ENCODE data around the gene KIF6.

KIF6 gene

GRCh38 chr6:39453956-39454524, 271.2 kb downstream of the KIF6 start:
- Mint-ChIP-seq H3K36me3 (no peaks in the 10 kb centered on the region), H3K4me1 (no peaks in the 10 kb centered on the region), H3K27me3 (peaks cover 13% of the 10 kb centered on the region), H3K27ac (no peak overlapping the region), H3K9me3 (peaks cover 7% of the 10 kb centered on the region), H3K4me3 (no peak overlapping the region)
- ATAC-seq (ENCODE audit: low read depth) (no peak), DNase-seq (ENCODE audit: low spot score in 2 of 2) (no peak)

- Mint-ChIP-seq H3K9me3 (peaks cover 7% of the 10 kb centered on the region), H3K4me1 (no peaks in the 10 kb centered on the region), H3K36me3 (no peaks in the 10 kb centered on the region), H3K27ac (no peak overlapping the region), H3K27me3 (peaks cover 17% of the 10 kb centered on the region), H3K4me3 (no peak overlapping the region)
- ATAC-seq (ENCODE audit: low read depth) (no peak), DNase-seq (ENCODE audit: low spot score in 2 of 2) (no peak)
Observed at GRCh38 chr6:39453241-39453640, 272.0 kb downstream of the KIF6 start.

GRCh38 chr6:39452306-39453145, 272.7 kb downstream of the KIF6 start:
- DNase-seq (ENCODE audit: low spot score in 2 of 2), result no peak
- no peak overlapping the region for H3K4me3 Mint-ChIP-seq
- H3K27me3 Mint-ChIP-seq, result peaks cover 17% of the 10 kb centered on the region

GRCh38 chr6:39451831-39452230, 273.4 kb downstream of the KIF6 start:
- peaks cover 7% of the 10 kb centered on the region for H3K9me3 Mint-ChIP-seq
- H3K4me3 Mint-ChIP-seq, result no peak overlapping the region
- ATAC-seq (ENCODE audit: low read depth) (no peak), DNase-seq (ENCODE audit: low spot score in 2 of 2) (no peak)
- no peaks in the 10 kb centered on the region for H3K4me1 Mint-ChIP-seq
- H3K36me3 Mint-ChIP-seq, result no peaks in the 10 kb centered on the region
- H3K27me3 Mint-ChIP-seq, result peaks cover 17% of the 10 kb centered on the region
- no peak overlapping the region for H3K27ac Mint-ChIP-seq

More at GRCh38 chr6:39452306-39453145, 272.7 kb downstream of the KIF6 start:
- peaks cover 7% of the 10 kb centered on the region for H3K9me3 Mint-ChIP-seq
- ATAC-seq (ENCODE audit: low read depth), result no peak
- no peak overlapping the region for H3K27ac Mint-ChIP-seq
- H3K36me3 Mint-ChIP-seq, result no peaks in the 10 kb centered on the region
- no peaks in the 10 kb centered on the region for H3K4me1 Mint-ChIP-seq

- H3K9me3 Mint-ChIP-seq, result peaks cover 4% of the 10 kb centered on the region
- H3K4me3 Mint-ChIP-seq, result no peak overlapping the region
- H3K27ac Mint-ChIP-seq, result no peak overlapping the region
- ATAC-seq (ENCODE audit: low read depth) (no peak), DNase-seq (ENCODE audit: low spot score in 2 of 2) (no peak)
- no peaks in the 10 kb centered on the region for H3K4me1 Mint-ChIP-seq
- no peaks in the 10 kb centered on the region for H3K36me3 Mint-ChIP-seq
- H3K27me3 Mint-ChIP-seq, result peaks cover 20% of the 10 kb centered on the region
Observed at GRCh38 chr6:39449022-39449421, 276.2 kb downstream of the KIF6 start.

GRCh38 chr6:39446909-39447308, 278.3 kb downstream of the KIF6 start:
- H3K4me3 Mint-ChIP-seq, result no peak overlapping the region
- no peaks in the 10 kb centered on the region for H3K36me3 Mint-ChIP-seq
- H3K4me1 Mint-ChIP-seq, result no peaks in the 10 kb centered on the region
- H3K9me3 Mint-ChIP-seq, result no peaks in the 10 kb centered on the region
- no peak overlapping the region for H3K27ac Mint-ChIP-seq
- H3K27me3 Mint-ChIP-seq, result peaks cover 17% of the 10 kb centered on the region
- no peak for DNase-seq (ENCODE audit: low spot score in 2 of 2)
- ATAC-seq (ENCODE audit: low read depth), result no peak

GRCh38 chr6:39445667-39446066, 279.5 kb downstream of the KIF6 start:
- H3K4me1 Mint-ChIP-seq, result no peaks in the 10 kb centered on the region
- no peak for ATAC-seq (ENCODE audit: low read depth)
- H3K27me3 Mint-ChIP-seq, result peaks cover 13% of the 10 kb centered on the region
- no peaks in the 10 kb centered on the region for H3K36me3 Mint-ChIP-seq
- no peak overlapping the region for H3K4me3 Mint-ChIP-seq
- no peaks in the 10 kb centered on the region for H3K9me3 Mint-ChIP-seq
- no peak overlapping the region for H3K27ac Mint-ChIP-seq
- no peak for DNase-seq (ENCODE audit: low spot score in 2 of 2)

GRCh38 chr6:39444479-39445019, 280.7 kb downstream of the KIF6 start:
- ATAC-seq (ENCODE audit: low read depth) (no peak), DNase-seq (ENCODE audit: low spot score in 2 of 2) (no peak)
- Mint-ChIP-seq H3K27ac (no peak overlapping the region), H3K4me3 (no peak overlapping the region), H3K4me1 (no peaks in the 10 kb centered on the region), H3K9me3 (no peaks in the 10 kb centered on the region), H3K36me3 (no peaks in the 10 kb centered on the region), H3K27me3 (peaks cover 21% of the 10 kb centered on the region)

- Mint-ChIP-seq H3K4me1 (no peaks in the 10 kb centered on the region), H3K9me3 (no peaks in the 10 kb centered on the region), H3K36me3 (no peaks in the 10 kb centered on the region), H3K27me3 (peaks cover 12% of the 10 kb centered on the region), H3K4me3 (no peak overlapping the region), H3K27ac (no peak overlapping the region)
- DNase-seq (ENCODE audit: low spot score in 2 of 2) (no peak), ATAC-seq (ENCODE audit: low read depth) (no peak)
Observed at GRCh38 chr6:39441986-39442385, 283.2 kb downstream of the KIF6 start.

- H3K9me3 Mint-ChIP-seq, result peaks cover 2% of the 10 kb centered on the region
- no peaks in the 10 kb centered on the region for H3K4me1 Mint-ChIP-seq
- H3K36me3 Mint-ChIP-seq, result no peaks in the 10 kb centered on the region
- DNase-seq (ENCODE audit: low spot score in 2 of 2) (no peak), ATAC-seq (ENCODE audit: low read depth) (no peak)
- H3K27me3 Mint-ChIP-seq, result peaks cover 12% of the 10 kb centered on the region
- H3K4me3 Mint-ChIP-seq, result no peak overlapping the region
- H3K27ac Mint-ChIP-seq, result no peak overlapping the region
Observed at GRCh38 chr6:39441301-39441700, 283.9 kb downstream of the KIF6 start.

- DNase-seq (ENCODE audit: low spot score in 2 of 2) (no peak), ATAC-seq (ENCODE audit: low read depth) (no peak)
- H3K27me3 Mint-ChIP-seq, result peaks cover 9% of the 10 kb centered on the region
- peaks cover 2% of the 10 kb centered on the region for H3K9me3 Mint-ChIP-seq
- no peak overlapping the region for H3K4me3 Mint-ChIP-seq
- H3K4me1 Mint-ChIP-seq, result no peaks in the 10 kb centered on the region
- H3K36me3 Mint-ChIP-seq, result no peaks in the 10 kb centered on the region
- H3K27ac Mint-ChIP-seq, result no peak overlapping the region
Observed at GRCh38 chr6:39440039-39440426, 285.2 kb downstream of the KIF6 start.

GRCh38 chr6:39439342-39440038, 285.7 kb downstream of the KIF6 start:
- DNase-seq (ENCODE audit: low spot score in 2 of 2) (no peak), ATAC-seq (ENCODE audit: low read depth) (no peak)
- Mint-ChIP-seq H3K27me3 (peaks cover 9% of the 10 kb centered on the region), H3K36me3 (no peaks in the 10 kb centered on the region), H3K27ac (no peak overlapping the region), H3K4me3 (no peak overlapping the region), H3K9me3 (peaks cover 2% of the 10 kb centered on the region), H3K4me1 (no peaks in the 10 kb centered on the region)

GRCh38 chr6:39433630-39434029, 291.6 kb downstream of the KIF6 start:
- no peaks in the 10 kb centered on the region for H3K4me1 Mint-ChIP-seq
- H3K27ac Mint-ChIP-seq, result no peak overlapping the region
- H3K9me3 Mint-ChIP-seq, result peaks cover 5% of the 10 kb centered on the region
- DNase-seq (ENCODE audit: low spot score in 2 of 2), result no peak
- ATAC-seq (ENCODE audit: low read depth), result no peak
- no peak overlapping the region for H3K4me3 Mint-ChIP-seq
- peaks cover 7% of the 10 kb centered on the region for H3K27me3 Mint-ChIP-seq
- peaks cover 3% of the 10 kb centered on the region for H3K36me3 Mint-ChIP-seq

- Mint-ChIP-seq H3K4me3 (no peak overlapping the region), H3K9me3 (peaks cover 5% of the 10 kb centered on the region), H3K27me3 (peaks cover 7% of the 10 kb centered on the region), H3K27ac (no peak overlapping the region), H3K36me3 (peaks cover 3% of the 10 kb centered on the region), H3K4me1 (no peaks in the 10 kb centered on the region)
- ATAC-seq (ENCODE audit: low read depth) (no peak), DNase-seq (ENCODE audit: low spot score in 2 of 2) (no peak)
Observed at GRCh38 chr6:39432330-39433025, 292.7 kb downstream of the KIF6 start.
